Stimulated activated CD4-positive, alpha-beta T cell treated with anti-CD3 and anti-CD28 coated beads, TNF-alpha, amount 100 ng/mL, for 4 hours (primary cell): ENCODE measurements around the gene NRCAM.

Experiments used
- DNase-seq, 3 experiments: peaks; one replicate each; pipeline ENCODE4 v3.0.0-alpha.2; 2020; ENCODE audit warnings: low read depth in 3 of 3

NRCAM gene

DNA sequence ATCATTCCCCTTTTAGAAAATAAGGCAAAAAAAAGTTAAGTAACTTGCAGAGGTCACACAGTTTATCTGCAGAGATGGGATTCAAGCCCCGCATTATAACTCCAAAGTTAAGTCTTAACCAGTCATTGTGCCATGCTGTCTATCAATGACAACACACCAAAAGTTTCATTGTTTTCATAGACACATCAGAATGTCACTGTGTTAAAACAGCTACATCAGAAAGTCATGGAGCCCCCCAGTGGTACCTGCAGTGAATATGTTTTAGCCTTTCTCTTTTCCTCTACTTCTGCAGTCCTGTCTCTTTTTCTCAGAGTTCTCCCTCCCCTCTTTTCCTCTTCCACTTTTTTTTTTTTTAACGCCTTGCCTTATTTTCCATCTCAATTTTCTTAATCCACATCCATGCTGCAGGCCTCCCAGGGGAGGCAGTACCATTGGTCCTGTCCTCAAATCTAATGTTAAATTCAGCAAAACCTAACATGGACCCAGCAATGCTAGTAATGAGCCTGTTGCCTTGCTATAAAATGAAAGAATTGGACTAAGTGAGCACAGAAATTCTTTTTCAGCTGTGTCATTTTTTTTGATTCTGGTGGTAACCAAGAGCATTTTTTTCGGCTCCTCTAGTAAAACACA, 3.8 kb upstream of the NRCAM start:
- no peak for DNase-seq

DNA sequence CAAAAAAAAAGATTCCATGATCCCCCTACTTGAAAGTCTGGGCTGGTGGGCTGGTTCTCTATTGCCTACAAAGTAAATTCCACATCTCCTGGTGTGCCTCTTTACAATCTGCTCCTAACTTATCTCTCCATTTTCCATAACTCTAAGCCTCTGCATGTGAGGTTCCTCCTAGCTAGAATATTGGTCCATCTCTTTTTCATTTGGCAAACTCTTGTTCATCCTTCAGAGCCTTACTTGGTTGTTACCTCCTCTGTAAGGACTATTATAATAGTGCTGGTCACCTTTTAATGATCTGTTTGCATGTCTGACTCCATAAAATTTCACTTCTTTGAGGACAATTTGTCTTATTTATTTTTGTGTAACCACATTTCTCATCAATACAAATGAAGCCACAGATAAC, 1.6 kb upstream of the NRCAM start:
- DNase-seq: no peak

DNA sequence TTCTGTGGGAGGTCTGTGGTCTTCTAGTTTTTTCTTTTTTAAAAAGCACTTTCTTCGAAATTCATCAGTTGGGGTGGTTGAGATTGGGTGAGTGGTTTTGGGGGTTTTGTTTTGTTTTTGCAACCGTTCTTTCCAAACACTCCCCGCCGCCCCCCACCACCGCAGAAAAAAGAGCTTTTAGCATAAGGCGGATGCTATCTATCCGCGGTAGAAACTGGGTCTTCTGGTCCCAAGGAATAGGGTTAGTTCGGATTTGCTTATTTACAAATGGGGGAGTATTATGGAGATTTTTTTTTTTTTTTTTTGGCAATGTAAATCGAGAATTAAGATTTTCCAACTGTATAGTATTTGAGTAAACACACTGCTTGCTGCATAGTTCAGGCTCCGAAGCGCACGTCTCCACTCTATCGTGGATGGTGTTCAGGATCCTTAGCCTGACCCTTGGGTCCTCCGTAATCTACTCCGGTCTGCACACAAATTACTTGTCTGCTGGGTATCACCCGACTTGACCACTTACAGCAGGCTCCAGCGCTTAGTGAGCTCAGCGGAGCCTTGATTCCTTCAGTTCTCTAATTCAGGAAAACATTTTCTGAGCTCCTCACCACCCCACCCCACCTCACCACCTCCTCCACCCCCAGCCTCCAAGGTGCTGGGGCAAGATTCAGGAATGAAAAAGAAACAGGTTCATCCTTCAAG, 757 bp upstream of the NRCAM start:
- no peak for DNase-seq

GRCh38 chr7:108455551-108455997, 662 bp downstream of the NRCAM start:
- no peak for DNase-seq

- no peak for DNase-seq
These were observed 1.3 kb downstream of the NRCAM start for GRCh38 chr7:108454674-108455550.

DNA sequence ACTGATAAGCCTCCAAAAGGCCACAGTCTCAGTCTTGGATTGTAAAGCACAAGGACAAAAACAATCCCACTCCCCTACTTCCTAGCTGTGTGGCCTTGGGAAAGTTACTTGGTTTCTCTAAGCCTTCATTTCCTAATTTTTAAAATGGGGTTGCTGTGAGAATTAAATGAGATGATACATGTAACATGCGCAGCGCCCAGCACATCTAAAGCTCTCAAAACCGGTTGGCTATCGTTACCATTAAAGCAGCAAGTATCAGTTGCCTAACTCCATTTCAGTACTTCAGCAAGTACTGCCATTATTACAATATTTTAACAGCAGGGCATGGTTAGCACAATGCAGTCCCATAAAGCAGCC, 1.9 kb downstream of the NRCAM start:
- DNase-seq: no peak

GRCh38 chr7:108453320-108453719, 2.9 kb downstream of the NRCAM start:
- no peak for DNase-seq

GRCh38 chr7:108452707-108453106, 3.5 kb downstream of the NRCAM start:
- DNase-seq: no peak

DNA sequence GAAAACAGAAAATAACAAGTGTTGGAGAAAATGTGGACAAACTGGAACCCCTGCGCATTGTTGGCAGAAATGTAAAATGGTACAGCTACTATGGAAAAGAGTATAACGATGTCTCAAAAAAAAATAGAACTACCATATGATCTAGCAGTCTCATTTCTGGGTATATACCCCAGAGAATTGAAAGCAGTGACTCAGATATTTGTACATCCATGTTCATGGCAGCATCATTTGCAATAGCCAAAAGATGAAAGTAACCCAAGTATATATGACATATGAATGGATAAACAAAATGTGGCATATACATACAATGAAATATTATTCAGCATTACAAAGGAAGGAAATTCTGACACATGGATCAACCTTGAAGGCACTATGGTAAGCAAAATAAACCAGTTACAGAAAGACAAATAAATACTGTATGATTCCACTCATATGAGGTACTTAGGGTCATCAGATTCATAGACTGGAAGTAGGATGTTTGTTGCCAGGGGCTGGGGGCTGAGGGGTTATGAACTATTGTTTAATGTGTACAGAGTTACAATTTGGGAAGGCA, 4.9 kb downstream of the NRCAM start:
- DNase-seq: no peak

- no peak for DNase-seq
These were observed 6.1 kb downstream of the NRCAM start for GRCh38 chr7:108450160-108450559.

- DNase-seq: no peak
These were observed 6.7 kb downstream of the NRCAM start for GRCh38 chr7:108449521-108449920.

- no peak for DNase-seq
These were observed 7.4 kb downstream of the NRCAM start for GRCh38 chr7:108448584-108449505.

- no peak for DNase-seq
These were observed 14.1 kb downstream of the NRCAM start for GRCh38 chr7:108442039-108442568.

- no peak for DNase-seq
These were observed 14.8 kb downstream of the NRCAM start for GRCh38 chr7:108441392-108441955.

- DNase-seq: no peak
These were observed 15.6 kb downstream of the NRCAM start for GRCh38 chr7:108440613-108441012.

DNA sequence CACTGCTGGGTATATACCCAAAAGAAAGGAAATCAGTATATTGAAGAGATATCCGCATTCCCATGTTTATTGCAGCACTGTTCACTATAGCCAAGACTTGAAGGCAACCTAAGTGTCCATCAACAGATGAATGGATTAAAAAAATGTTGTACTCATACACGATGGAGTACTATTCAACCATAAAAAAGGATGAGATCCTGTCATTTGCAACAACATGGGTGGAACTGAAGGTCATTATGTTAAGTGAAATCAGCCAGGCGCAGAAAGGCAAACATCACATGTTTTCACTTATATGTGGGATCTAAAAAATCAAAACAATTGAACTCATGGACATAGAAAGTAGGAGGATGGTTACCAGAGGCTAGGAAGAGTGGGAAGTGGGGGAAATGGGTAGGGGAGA, 19.3 kb downstream of the NRCAM start:
- no peak for DNase-seq

DNA sequence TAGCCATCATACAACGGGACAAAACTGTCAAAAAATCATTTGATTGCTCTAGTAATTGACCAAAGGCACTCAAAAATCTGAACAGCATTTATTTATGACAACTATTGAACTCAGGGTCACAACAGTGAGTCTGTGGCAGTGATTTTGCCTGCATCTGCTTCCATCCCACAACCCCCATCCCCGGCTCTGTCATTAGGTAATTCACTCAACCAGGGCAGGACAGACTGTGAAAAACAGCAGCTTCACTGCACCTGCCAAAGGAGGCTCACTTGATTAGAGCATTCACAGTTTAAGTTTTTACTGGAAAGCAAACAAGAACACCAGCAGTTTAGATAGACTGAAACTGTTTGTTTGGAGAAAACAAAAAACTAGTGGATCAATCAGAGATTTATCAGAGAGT, 22.2 kb downstream of the NRCAM start:
- DNase-seq: no peak

DNA sequence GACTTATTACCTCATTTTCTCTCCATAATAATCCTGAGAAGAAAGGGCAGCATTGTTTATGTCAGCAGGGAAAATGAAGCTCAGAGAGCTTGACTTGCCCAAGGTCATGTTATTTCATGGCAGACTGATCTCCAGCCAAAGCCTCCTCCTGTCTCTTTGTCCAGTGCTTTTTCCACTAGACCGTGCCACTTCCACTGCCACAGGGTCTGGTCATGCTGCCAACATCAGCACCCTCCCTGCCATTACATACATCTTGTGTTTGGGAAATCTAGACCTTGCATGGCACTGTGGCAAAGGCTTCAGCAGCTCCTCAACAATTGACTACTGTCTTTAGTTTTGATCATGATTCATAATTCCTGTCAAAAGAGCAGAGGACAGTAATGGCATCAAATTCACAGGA, 25.1 kb downstream of the NRCAM start:
- DNase-seq: no peak

GRCh38 chr7:108430664-108431063, 25.6 kb downstream of the NRCAM start:
- no peak for DNase-seq

DNA sequence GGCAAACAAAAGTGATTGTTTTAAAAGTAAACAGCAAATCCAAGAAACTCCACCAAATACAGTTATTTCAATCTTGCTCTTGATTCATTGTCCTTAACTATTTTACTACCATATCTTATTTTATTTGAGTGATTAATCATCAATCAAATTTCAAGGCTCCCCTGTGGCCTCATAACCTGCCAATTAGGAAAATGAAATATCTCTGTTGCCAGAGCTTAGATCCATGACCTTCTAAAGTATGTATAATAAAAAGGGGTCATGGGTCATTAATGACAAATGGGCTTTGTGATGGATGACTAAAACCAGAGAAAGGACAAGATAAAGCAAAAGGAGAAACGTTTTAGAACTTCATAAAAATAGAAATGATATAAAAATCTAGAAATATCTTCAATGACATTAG, 28.5 kb downstream of the NRCAM start:
- no peak for DNase-seq
